Smooth muscle cell (in vitro differentiated cells): ENCODE data around the gene MAN2A2. TPM values are rescaled to one million over a fixed set of nuclear protein-coding genes. Genes with fewer than 3 reads are reported as not detected.

Experiments
- DNase-seq: peaks from one replicate; lab custom pipeline; 2025; ENCODE audit not compliant: unreplicated experiment; lab: John Stamatoyannopoulos, UW
- H2AFZ ChIP-seq: fragments of 200-600 bp; sonication (generic); 2 replicates; pipeline ENCODE4 v1.6.0; 2016; ENCODE audit warnings: antibody characterized with exemption, low read depth, mild to moderate bottlenecking
- H3F3A ChIP-seq: fragments of 200-600 bp; sonication (generic); 2 replicates; pipeline ENCODE4 v1.6.0; 2017; ENCODE audit warnings: antibody characterized with exemption, low read depth
- H3K27ac ChIP-seq: fragments of 200-600 bp; sonication (generic); 2 replicates; pipeline ENCODE4 v1.5.1; 2016; ENCODE audit warnings: low read depth, mild to moderate bottlenecking
- H3K27me3 ChIP-seq: fragments of 200-600 bp; sonication (generic); 2 replicates; pipeline ENCODE4 v1.6.1; 2016; ENCODE audit warnings: low read depth, mild to moderate bottlenecking
- H3K36me3 ChIP-seq: fragments of 200-600 bp; sonication (generic); 2 replicates; pipeline ENCODE4 v1.5.1; 2016; ENCODE audit warnings: low read depth
- H3K4me1 ChIP-seq: fragments of 200-600 bp; sonication (generic); 2 replicates; pipeline ENCODE4 v1.5.1; 2016; ENCODE audit warnings: low read depth
- H3K4me2 ChIP-seq: fragments of 200-600 bp; sonication (generic); 2 replicates; pipeline ENCODE4 v1.6.0; 2016; ENCODE audit warnings: mild to moderate bottlenecking
- H3K4me3 ChIP-seq: fragments of 200-600 bp; sonication (generic); 2 replicates; pipeline ENCODE4 v1.5.1; 2016; ENCODE audit warnings: mild to moderate bottlenecking
- H3K79me2 ChIP-seq: fragments of 200-600 bp; sonication (generic); 2 replicates; pipeline ENCODE4 v1.6.0; 2016; ENCODE audit warnings: low read depth, mild to moderate bottlenecking
- H3K9ac ChIP-seq: fragments of 200-600 bp; sonication (generic); 2 replicates; pipeline ENCODE4 v1.6.0; 2016; ENCODE audit warnings: low read depth
- H3K9me3 ChIP-seq: fragments of 200-600 bp; sonication (generic); replicated peaks from 2 replicates; pipeline ENCODE4 v1.5.1; 2016; ENCODE audit warnings: low read depth
- H4K20me1 ChIP-seq: fragments of 200-600 bp; sonication (generic); 2 replicates; pipeline ENCODE4 v1.6.0; 2016; ENCODE audit warnings: low read depth
- WGBS: methylation state at CpG from one replicate; pipeline ENCODE4 v1.1.7; 2016; ENCODE audit warnings: low lambda C conversion rate; 5-methylcytosine and 5-hydroxymethylcytosine counted together
- polyA plus RNA-seq: library from polyadenylated mRNA; unstranded; fragments of >200 nt; fragmentation: Nextera tagmentation; extraction: Ambion mirVana; gene quantifications from 2 replicates; pipeline ENCODE4 v1.2.1, GENCODE V29; 2016
- total RNA-seq: library from RNA; depleted of rRNA; stranded (reverse); fragments of >200 nt; gene quantifications from 2 replicates; pipeline ENCODE4 v1.2.3, GENCODE V29; 2014
- TF ChIP-seq, protein P1 (sequence below): fragments of 200-600 bp; sonication (generic); IDR thresholded peaks from 2 replicates; pipeline ENCODE4 v1.5.1; 2017; ENCODE audit warnings: borderline replicate concordance, mild to moderate bottlenecking, antibody characterized with exemption; ENCODE audit not compliant: insufficient read depth, poor library complexity, severe bottlenecking

The MAN2A2 gene
- total and polyA plus RNA-seq, 2 experiments from 2014 or later: 9.7 to 11.0 TPM

DNA sequence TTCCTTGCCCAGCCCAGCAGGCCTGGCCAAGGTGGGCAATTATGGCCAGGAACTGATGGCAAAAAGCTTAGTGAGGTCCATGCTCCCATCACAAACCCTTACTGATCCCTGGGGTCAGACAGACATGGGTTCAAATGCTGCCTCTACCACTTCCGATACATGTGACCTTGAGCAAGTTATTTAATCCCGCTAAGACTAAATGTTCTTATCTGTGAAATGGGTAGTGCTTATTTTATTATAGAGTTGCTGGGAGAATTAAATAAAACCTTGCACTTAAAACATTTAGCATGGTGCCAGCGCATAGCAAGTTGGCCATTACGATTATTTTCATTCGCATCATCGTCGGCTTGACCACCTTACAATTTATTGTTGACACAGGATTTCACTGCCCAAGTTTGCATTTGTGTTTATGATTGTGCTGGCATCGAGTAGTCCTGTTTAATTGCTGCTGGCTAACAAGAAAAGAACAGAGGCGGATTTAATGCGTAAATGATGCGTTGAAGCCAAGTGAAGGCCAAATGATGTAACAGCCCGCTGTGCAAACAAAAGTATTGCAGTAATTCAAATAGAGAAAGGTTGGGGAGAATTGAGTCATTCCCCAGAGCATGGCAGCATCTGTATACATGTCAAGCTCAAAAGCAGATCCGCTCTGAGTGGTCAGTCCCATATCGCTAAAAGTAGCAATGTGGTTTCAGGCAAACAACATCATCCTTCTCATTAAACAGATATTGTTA, 42.0 kb upstream of the MAN2A2 start:
- Histone ChIP-seq H3K9ac (no peak overlapping the region), H3K36me3 (no peaks in the 10 kb centered on the region), H3K27me3 (no peaks in the 10 kb centered on the region), H3K79me2 (no peaks in the 10 kb centered on the region), H2AFZ (no peak overlapping the region), H3F3A (peaks cover 5% of the 10 kb centered on the region), H3K9me3 (no peaks in the 10 kb centered on the region), H4K20me1 (no peaks in the 10 kb centered on the region), H3K4me2 (no peak overlapping the region), H3K27ac (no peak overlapping the region), H3K4me3 (no peak overlapping the region), H3K4me1 (peaks cover 8% of the 10 kb centered on the region)
- no peak for DNase-seq
- TF ChIP-seq, protein P1, sequence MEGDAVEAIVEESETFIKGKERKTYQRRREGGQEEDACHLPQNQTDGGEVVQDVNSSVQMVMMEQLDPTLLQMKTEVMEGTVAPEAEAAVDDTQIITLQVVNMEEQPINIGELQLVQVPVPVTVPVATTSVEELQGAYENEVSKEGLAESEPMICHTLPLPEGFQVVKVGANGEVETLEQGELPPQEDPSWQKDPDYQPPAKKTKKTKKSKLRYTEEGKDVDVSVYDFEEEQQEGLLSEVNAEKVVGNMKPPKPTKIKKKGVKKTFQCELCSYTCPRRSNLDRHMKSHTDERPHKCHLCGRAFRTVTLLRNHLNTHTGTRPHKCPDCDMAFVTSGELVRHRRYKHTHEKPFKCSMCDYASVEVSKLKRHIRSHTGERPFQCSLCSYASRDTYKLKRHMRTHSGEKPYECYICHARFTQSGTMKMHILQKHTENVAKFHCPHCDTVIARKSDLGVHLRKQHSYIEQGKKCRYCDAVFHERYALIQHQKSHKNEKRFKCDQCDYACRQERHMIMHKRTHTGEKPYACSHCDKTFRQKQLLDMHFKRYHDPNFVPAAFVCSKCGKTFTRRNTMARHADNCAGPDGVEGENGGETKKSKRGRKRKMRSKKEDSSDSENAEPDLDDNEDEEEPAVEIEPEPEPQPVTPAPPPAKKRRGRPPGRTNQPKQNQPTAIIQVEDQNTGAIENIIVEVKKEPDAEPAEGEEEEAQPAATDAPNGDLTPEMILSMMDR: no peak
- WGBS: 74% methylated on average over 14 of the region's 14 CpGs

DNA sequence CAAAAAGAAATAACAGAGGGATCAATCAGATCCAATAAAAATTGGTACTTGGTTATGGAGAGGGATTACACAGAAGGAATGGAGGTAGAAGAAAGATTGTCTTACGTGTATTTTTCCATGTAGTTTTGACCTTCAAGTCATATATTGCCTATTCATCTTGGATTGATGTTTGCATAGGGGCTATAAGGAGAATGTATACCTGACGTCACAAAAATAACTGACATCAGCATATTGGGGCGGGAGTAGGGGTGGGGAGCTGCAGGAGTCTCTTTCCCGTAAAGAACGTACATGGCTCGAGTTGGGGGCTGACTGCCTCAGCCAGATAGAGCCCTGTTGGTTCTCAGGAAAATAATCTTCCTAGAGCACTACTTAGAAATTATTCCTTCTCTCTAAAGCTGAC, 40.6 kb upstream of the MAN2A2 start:
- no peaks in the 10 kb centered on the region for H4K20me1 ChIP-seq
- 97% methylated on average over 6 of the region's 6 CpGs for WGBS

DNA sequence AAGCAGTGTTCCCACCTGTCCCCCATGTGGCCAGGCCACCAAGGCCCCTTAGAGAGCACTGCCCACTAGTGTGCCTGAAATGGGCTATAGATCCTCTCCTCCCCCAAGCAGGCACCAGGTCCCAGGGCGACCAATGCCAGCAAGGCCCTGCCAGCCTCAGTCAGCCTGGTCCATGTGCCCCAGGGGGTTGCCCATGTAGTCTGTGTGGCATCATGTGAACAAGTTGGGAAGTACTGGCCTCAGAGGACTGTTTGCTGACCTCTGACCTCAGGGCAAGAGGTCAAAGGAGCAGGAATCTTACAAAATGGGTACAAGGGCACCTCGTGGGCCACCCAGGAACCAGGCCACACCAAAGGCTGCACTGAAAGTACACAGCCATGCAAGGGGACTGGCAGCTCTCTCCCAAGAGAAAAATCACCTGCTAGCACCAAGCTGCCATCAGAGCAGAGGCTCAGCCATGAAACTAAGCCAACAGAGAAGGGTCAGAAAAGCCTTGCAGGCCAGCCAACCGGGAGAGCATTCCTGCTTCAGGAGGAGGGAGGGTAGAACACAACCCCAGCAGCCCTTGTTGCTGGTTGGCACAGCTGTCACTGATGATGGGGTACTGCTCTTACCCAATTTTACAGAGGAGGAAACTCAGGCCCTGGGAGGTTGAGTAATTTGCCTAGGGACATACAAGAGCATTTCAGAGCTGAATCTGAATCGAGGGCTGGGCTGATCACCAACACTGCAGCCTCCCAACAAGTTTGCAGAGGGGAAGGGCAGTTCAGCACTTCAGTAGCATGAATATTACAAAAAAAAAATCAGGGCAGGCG, 39.9 kb upstream of the MAN2A2 start:
- TF ChIP-seq, protein P1: no peak
- Histone ChIP-seq H3F3A (peaks cover 5% of the 10 kb centered on the region), H3K36me3 (no peaks in the 10 kb centered on the region), H3K4me2 (no peak overlapping the region), H3K4me3 (no peak overlapping the region), H2AFZ (no peak overlapping the region), H3K79me2 (no peaks in the 10 kb centered on the region), H4K20me1 (no peaks in the 10 kb centered on the region), H3K27me3 (no peaks in the 10 kb centered on the region), H3K4me1 (peaks cover 8% of the 10 kb centered on the region), H3K9ac (no peak overlapping the region), H3K9me3 (no peaks in the 10 kb centered on the region), H3K27ac (no peak overlapping the region)
- 77% methylated on average over 5 of the region's 5 CpGs for WGBS
- no peak for DNase-seq

More for the DNA sequence above, 40.6 kb upstream of the MAN2A2 start:
- no peak for DNase-seq
- TF ChIP-seq, protein P1: no peak
- no peaks in the 10 kb centered on the region for H3K36me3 ChIP-seq
- H3K4me1 ChIP-seq: peaks cover 8% of the 10 kb centered on the region
- no peak overlapping the region for H2AFZ ChIP-seq
- H3K27ac ChIP-seq: no peak overlapping the region
- H3K4me3 ChIP-seq: no peak overlapping the region
- no peak overlapping the region for H3K9ac ChIP-seq
- no peaks in the 10 kb centered on the region for H3K27me3 ChIP-seq
- H3F3A ChIP-seq: peaks cover 5% of the 10 kb centered on the region
- no peaks in the 10 kb centered on the region for H3K9me3 ChIP-seq
- no peaks in the 10 kb centered on the region for H3K79me2 ChIP-seq
- no peak overlapping the region for H3K4me2 ChIP-seq
